SU-DHL-6 (cell line): ENCODE results near the gene CPA3.

ENCODE experiments used
- H2AFZ ChIP-seq: fragments of 200-600 bp; sonication (generic); 2 replicates; pipeline ENCODE4 v1.6.1; 2014; ENCODE audit warnings: low read depth, mild to moderate bottlenecking, moderate library complexity, mixed read lengths, antibody characterized with exemption, low read length; ENCODE audit not compliant: severe bottlenecking
- H3F3A ChIP-seq: fragments of 200-600 bp; shearing (Covaris generic); 2 replicates; pipeline ENCODE4 v1.6.0; 2016; ENCODE audit warnings: antibody characterized with exemption, mild to moderate bottlenecking; ENCODE audit not compliant: insufficient read depth
- H3K27ac ChIP-seq: fragments of 200-600 bp; sonication (generic); 2 replicates; pipeline ENCODE4 v1.5.1; 2016; ENCODE audit warnings: low read depth, mild to moderate bottlenecking, low read length, moderate library complexity, mixed read lengths
- H3K27me3 ChIP-seq: fragments of 200-600 bp; sonication (generic), shearing (Covaris generic); 2 replicates; pipeline ENCODE4 v1.6.0; 2014; ENCODE audit warnings: mild to moderate bottlenecking, low read length
- H3K36me3 ChIP-seq: fragments of 200-600 bp; sonication (generic); 2 replicates; pipeline ENCODE4 v1.6.1; 2014; ENCODE audit warnings: mild to moderate bottlenecking, low read length, mixed read lengths
- H3K4me2 ChIP-seq: fragments of 300-600, 200-600 bp; shearing (Covaris generic), sonication (generic); 2 replicates; pipeline ENCODE4 v1.6.0; 2014; ENCODE audit warnings: low read length, low read depth, mild to moderate bottlenecking; ENCODE audit not compliant: poor library complexity, severe bottlenecking
- H3K4me3 ChIP-seq: fragments of 200-600 bp; sonication (generic); 2 replicates; pipeline ENCODE4 v1.5.1; 2014; ENCODE audit warnings: antibody characterized with exemption, low read length, mild to moderate bottlenecking, mixed read lengths; ENCODE audit not compliant: insufficient read depth, poor library complexity, severe bottlenecking
- H3K79me2 ChIP-seq: fragments of 200-600 bp; sonication (generic); 2 replicates; pipeline ENCODE4 v1.6.1; 2014; ENCODE audit warnings: mild to moderate bottlenecking, low read length, moderate library complexity; ENCODE audit not compliant: insufficient read depth
- H3K9ac ChIP-seq: fragments of 200-600 bp; sonication (generic); 2 replicates; pipeline ENCODE4 v1.7.0; 2014; ENCODE audit warnings: mild to moderate bottlenecking, low read length
- H3K9me2 ChIP-seq: fragments of 200-600 bp; sonication (generic); replicated peaks from 2 replicates; pipeline ENCODE4 v1.6.1; 2014; ENCODE audit warnings: low read length; ENCODE audit not compliant: insufficient read depth
- H3K9me3 ChIP-seq: fragments of 200-600 bp; sonication (generic); 2 replicates; pipeline ENCODE4 v1.6.1; 2014; ENCODE audit warnings: low read length, mixed read lengths; ENCODE audit not compliant: insufficient read depth
- H4K20me1 ChIP-seq: fragments of 200-600 bp; sonication (generic); 2 replicates; pipeline ENCODE4 v1.6.1; 2014; ENCODE audit warnings: low read depth, mild to moderate bottlenecking, antibody characterized with exemption, low read length, moderate library complexity, mixed read lengths
- EZH2phosphoT487 ChIP-seq: fragments of 200-600 bp; sonication (generic), shearing (Covaris generic); conservative IDR thresholded peaks from 2 replicates; pipeline ENCODE4 v1.6.1; 2018; ENCODE audit warnings: mild to moderate bottlenecking, antibody characterized with exemption, low read length, moderate library complexity, mixed read lengths
- TF ChIP-seq, protein P1 (sequence below): fragments of 200-600 bp; sonication (generic); IDR thresholded peaks from one replicate; pipeline ENCODE4 v1.5.1; 2017; ENCODE audit warnings: antibody characterized with exemption, mild to moderate bottlenecking, low read length, moderate library complexity; ENCODE audit not compliant: insufficient read depth, poor library complexity, severe bottlenecking

Gene CPA3

DNA sequence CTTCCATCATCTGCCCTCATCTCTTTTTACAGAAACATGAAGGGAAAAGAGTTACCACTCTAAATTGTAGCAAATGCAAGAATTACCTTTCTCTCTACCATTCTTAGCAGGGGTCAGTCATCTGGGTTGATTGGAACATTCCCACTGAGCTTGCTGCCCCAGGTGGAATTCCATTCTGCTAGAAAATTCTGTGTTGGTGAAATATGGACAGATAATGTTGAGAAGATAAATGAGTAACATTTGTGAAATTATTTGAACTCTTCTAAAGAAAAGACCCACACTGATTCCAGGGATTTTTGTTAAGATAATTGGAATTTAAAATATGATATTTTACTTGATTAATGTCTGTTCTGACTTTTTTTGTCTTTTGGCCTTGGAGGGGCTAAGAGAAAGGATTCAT lies 11.0 kb upstream of the CPA3 start:
- TF ChIP-seq, protein P1, sequence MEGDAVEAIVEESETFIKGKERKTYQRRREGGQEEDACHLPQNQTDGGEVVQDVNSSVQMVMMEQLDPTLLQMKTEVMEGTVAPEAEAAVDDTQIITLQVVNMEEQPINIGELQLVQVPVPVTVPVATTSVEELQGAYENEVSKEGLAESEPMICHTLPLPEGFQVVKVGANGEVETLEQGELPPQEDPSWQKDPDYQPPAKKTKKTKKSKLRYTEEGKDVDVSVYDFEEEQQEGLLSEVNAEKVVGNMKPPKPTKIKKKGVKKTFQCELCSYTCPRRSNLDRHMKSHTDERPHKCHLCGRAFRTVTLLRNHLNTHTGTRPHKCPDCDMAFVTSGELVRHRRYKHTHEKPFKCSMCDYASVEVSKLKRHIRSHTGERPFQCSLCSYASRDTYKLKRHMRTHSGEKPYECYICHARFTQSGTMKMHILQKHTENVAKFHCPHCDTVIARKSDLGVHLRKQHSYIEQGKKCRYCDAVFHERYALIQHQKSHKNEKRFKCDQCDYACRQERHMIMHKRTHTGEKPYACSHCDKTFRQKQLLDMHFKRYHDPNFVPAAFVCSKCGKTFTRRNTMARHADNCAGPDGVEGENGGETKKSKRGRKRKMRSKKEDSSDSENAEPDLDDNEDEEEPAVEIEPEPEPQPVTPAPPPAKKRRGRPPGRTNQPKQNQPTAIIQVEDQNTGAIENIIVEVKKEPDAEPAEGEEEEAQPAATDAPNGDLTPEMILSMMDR = no peak
- no peak for TF ChIP-seq EZH2phosphoT487

GRCh38 chr3:148856384-148856783 lies 8.7 kb upstream of the CPA3 start:
- Histone ChIP-seq H3K27me3 (no peaks in the 10 kb centered on the region), H2AFZ (no peak overlapping the region), H3K79me2 (no peaks in the 10 kb centered on the region), H3K9me2 (no peaks in the 10 kb centered on the region), H3K9me3 (no peaks in the 10 kb centered on the region), H3F3A (no peaks in the 10 kb centered on the region), H3K4me2 (no peak overlapping the region), H4K20me1 (no peaks in the 10 kb centered on the region), H3K9ac (no peak overlapping the region), H3K4me3 (no peak overlapping the region), H3K36me3 (no peaks in the 10 kb centered on the region), H3K27ac (no peak overlapping the region)
- TF ChIP-seq, protein P1 = no peak

More for the DNA sequence above, 11.0 kb upstream of the CPA3 start:
- H2AFZ ChIP-seq = no peak overlapping the region
- no peak overlapping the region for H3K4me3 ChIP-seq
- H3K9ac ChIP-seq = no peak overlapping the region
- H4K20me1 ChIP-seq = no peaks in the 10 kb centered on the region
- no peaks in the 10 kb centered on the region for H3K36me3 ChIP-seq
- no peak overlapping the region for H3K4me2 ChIP-seq
- H3K79me2 ChIP-seq = no peaks in the 10 kb centered on the region
- H3K9me2 ChIP-seq = no peaks in the 10 kb centered on the region
- H3K9me3 ChIP-seq = no peaks in the 10 kb centered on the region
- no peaks in the 10 kb centered on the region for H3K27me3 ChIP-seq
- H3F3A ChIP-seq = no peaks in the 10 kb centered on the region
- no peak overlapping the region for H3K27ac ChIP-seq

DNA sequence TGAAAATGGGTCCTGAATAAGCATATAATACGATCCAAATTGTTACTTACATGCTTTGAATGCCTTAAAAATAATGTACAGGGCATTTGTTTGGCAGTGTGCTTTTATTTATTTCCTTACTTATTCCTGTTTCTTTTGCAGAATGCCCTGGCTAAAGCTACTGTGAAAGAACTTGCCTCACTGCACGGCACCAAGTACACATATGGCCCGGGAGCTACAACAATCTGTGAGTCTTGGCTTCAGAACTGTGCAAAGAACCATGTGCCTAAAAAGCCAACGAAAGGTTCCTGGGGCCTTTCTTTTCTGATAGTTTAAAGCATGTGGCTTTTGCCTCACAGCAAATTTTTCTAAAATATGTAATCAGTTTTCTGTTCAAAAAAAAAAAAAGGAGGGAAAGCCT lies 7.8 kb upstream of the CPA3 start:
- Histone ChIP-seq H3K27me3 (no peaks in the 10 kb centered on the region), H3K9me2 (no peaks in the 10 kb centered on the region), H2AFZ (no peak overlapping the region), H3K36me3 (no peaks in the 10 kb centered on the region), H3K4me2 (no peak overlapping the region), H4K20me1 (no peaks in the 10 kb centered on the region), H3K27ac (no peak overlapping the region), H3K9me3 (no peaks in the 10 kb centered on the region), H3K9ac (no peak overlapping the region), H3K4me3 (no peak overlapping the region), H3K79me2 (no peaks in the 10 kb centered on the region), H3F3A (no peaks in the 10 kb centered on the region)
- TF ChIP-seq, protein P1 = no peak
- TF ChIP-seq EZH2phosphoT487 = no peak
